NCI-H1417 (cell line): Measurements from ENCODE around the gene CDC7.

Source experiments
- DNase-seq, 3 experiments: peaks; one replicate each; lab custom pipeline; 2025; lab: John Stamatoyannopoulos, UW

Gene CDC7

DNA sequence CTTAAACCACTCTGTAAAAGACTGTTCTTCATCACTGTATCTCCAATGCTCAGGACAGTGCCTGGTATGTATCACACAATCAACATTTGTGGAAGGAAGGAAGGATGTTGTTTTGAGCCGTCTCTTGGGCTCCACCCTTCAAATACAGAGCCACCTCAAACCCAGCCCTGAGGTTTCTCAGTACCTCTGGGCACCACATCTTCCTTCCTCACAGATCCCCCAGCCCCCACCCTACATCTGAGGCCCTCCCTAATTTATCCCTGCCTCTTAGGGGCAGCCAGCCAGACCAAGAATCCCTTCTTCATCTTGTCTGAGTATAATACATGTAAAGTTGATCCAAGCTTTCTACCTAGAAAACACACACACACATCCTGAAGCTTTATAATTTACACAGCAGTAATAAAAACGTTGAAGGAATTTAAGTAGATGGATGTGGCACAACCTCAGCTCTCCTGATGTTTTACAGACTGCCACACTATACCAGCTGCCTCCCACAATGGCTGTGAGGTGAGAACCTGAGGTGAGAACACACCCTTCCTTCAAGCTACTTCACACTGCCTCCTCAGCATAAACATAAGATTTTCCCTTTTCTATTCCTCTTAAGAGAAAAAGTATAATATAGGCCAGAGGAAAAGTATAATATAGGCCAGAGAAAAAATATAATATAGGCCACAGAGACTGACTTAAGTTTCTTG, 48.5 kb downstream of the CDC7 start:
- DNase-seq: no peak

GRCh38 chr1:91550961-91551360, 50.3 kb downstream of the CDC7 start:
- no peak for DNase-seq

- DNase-seq: no peak
Observed at GRCh38 chr1:91552091-91552490, 51.4 kb downstream of the CDC7 start.

- no peak for DNase-seq
Observed at GRCh38 chr1:91552596-91552995, 51.9 kb downstream of the CDC7 start.

DNA sequence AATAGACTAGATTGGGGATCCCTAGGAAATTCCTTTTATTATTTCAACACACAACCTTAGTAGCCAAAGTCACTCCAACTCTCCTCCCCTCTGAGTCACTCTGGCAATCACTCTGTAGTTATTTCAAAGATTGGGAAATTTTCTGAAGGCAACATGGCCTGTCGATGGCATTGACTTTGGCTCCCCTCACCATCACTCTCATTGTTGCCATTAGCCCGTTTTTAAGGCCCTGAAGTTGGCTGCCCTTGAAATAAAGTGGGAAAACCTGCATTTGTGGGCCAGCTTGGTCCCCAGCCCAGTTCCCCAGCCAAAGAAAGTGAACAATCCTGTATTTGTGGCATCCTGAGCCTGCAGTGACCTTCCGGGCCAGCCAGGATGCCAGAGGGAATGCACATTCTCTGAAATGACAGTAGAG, 52.5 kb downstream of the CDC7 start:
- no peak for DNase-seq

DNA sequence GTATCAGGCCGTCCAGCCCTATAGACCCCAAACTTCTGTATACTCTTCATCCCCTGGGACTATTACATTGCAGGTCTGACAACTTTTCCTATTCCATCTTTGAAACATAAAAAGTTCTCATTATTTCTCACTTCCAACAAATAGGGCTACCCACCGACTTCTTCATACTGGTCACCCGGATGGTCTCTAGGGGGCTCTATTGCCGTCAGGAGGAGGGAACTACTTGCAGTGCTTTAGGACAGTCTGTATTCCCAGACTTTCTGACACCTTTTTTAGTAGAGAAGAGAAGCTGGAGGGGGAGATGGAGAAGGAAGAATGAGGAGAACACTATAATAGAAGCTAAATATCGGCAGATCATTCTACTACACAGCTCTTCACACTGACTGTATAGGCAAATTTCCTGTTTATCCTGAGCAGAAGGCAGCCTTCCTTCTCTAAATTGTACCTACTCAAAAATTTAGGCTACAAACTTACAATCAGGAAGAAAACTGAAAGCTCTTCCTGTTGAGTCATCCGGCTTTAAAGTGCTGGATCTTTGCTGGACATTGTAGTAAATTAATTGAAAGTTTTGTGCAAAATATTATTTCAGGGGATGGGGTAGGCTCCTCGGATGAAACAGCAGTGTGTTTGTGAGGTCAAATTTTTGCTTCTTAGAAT, 54.6 kb downstream of the CDC7 start:
- DNase-seq: no peak

- no peak for DNase-seq
Observed at GRCh38 chr1:91555821-91556531, 55.3 kb downstream of the CDC7 start.

DNA sequence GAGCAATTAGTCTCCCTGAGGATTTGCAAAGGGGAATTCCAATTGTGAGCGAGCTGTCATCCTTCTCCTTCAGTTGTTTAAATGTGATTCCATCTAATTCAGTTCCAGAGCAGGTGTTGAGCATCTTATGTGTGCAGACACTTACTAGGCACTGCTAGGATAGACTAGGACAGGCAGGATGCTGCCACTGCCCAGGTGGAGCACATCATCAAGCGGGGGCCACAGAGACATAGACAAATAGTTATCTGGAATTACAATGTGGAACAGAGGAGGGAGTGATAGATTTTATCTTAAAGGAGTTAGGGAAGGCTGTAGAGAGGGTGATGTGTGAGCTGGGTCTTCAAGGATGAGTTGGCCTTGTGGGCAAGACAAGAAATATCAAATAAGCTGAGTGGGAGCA, 55.9 kb downstream of the CDC7 start:
- DNase-seq: no peak

DNA sequence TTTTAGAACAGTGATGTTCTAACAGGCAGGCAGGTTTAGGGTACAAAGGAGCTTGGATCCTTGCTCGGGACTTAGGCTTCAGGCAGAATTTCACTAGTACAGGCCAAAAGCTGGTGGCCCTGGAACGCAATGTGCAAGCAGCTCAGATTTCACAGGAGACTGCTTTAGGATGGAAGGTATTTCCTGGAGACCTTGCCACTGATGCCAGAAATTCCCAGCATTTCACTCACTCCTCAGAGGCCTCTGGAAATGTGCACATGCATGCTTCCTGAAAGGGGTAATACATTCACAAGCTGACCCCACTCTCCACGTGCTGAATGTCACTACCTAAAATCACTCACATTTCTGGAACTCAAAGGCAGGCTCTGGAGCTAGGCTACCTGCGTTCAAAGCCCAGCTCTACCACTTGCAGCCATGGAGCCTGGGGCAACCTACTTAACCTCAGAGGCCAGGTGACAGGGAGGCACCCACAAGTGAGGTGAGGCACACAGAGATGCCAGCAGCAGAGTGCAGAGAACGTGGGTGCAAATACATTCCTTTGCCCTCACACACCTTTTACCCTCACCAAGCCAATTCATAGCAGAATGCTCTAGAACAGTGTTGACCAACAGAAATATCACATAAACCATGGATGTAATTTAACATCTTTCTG, 56.5 kb downstream of the CDC7 start:
- DNase-seq: no peak

- no peak for DNase-seq
Observed at GRCh38 chr1:91557826-91558225, 57.2 kb downstream of the CDC7 start.

DNA sequence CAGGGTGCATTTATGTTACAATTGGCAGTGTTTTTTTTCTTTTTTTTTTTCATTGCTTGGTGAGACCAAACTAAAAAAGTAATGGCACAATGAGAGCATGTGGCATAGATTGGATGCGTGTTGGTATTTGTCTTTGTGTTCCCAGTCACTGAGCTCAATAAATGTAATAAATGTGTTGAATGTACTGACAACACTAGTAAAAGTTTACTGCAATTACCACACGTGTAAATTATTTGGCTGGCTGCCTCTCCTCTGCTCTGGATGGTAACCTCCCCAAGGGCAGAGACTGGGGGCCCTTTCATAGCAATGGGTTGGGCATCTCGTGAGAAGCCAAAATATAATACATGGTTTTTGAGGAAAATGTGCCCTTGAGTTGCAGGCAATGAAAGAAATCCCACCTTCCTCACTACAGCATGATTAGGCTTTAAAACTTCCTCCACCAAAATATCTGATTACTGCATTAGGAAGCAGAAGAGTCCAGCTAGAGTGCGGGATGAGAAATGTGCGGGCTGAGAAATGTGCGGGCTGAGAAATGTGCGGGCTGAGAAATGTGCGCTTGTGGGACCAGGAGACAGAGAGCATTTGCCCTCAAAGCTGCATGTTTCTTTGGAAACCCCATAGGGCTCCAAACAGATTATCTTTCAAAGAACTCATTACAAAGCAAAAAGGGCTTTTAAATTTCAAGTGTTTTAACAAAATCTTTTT, 58.5 kb downstream of the CDC7 start:
- DNase-seq: no peak

DNA sequence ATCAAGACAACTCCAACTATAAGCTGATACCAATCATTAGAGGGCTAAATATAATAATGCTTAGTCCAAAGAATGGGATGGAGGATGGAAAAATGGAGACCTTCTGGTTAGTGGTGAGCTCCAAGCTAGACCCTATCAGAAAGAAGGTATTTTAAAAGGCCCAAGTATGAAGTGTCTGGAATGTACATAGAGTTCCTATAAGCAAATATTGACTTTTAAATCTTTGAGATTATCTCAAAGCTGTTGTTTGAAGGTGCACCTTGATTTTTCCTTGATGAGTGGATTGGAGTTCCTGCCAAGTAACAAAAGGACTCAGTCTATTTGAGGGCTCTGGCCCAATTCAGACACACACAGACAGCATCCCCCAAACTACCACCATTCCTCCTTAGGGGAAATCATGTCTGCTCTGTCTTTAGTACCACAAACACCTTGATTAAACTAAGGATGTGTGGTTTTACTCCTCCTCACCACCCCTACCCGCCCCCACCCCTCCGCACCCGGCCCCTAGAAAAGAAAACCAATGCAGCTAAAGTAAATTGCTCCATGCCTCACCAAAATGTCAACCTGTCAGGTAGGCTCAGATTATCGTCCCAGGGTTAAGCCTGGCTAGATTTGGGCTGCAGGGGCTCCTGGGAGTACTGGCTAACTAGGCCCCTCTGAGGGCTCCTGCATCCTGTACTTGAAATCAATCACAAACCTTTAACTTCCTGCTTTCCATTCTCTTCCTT, 59.4 kb downstream of the CDC7 start:
- no peak for DNase-seq

GRCh38 chr1:91564888-91565701, 64.4 kb downstream of the CDC7 start:
- DNase-seq: no peak

DNA sequence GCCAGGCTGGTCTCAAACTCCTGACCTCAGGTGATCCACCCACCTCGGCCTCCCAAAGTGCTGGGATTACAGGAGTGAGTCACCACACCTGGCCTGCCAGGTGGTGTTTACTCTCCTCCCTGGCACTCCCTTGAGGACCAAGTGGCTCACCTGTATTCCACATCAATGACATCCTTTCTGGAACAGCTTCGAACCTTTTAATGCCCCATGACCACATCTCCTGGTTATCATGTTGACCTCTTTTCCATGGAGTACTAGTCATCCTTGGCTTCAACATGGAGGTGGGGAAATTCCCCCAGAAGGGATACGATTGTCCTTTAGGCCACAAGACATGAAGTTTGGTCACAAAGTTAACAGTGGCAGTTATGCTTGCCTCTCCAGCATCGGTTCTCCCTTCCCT, 66.9 kb downstream of the CDC7 start:
- no peak for DNase-seq

DNA sequence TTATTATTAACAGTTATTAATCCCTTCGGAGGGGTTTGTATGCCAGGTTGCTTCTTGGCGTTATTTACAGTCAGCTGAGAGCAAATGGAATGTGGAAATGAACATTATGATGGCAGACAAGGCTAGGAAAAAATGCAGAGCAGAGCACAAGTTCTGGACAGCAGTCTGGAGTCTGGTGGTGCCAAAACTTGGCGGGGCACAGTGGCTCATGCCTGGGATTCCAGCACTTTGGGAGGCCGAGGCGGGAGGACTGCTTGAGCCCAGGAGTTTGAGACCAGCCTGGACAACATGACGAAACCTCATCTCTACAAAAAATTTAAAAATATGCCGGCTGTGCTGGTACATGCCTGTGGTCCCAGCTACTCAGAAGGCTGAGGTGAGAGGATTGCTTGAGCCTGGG, 67.6 kb downstream of the CDC7 start:
- no peak for DNase-seq

DNA sequence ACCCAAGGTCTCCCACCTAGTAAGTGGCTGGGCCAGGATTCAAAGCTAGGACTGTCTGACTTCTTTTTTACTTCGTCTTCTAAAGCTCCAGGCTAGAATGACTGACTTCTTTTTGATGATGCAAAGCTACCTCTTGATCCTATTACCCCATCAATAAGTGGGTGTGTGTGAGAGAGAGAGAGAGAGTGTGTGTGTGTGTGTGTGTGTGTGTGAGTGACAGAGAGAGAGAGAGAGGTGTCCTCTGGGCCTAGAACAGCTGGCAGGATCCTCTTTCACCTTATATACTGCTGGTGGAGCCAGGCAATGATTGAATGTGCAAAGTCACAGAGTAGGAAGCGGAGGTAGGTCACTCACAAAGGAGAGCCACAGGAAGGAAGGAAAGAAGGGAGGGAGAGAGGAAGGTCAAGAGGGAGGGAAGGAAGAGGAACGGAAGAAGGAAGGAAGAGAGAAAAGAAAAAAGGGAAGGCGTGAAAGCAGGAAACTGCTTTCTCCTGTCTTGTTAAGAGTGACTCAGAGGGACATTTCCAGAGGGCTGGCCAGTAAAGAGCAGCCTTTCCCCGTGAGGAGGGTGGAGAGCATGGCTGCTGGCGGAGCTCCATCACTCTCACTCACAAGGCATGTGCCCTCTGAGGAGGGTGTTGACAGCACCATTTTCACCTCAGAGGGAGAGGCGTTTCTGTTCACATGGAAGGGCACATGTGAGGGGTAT, 68.9 kb downstream of the CDC7 start:
- no peak for DNase-seq

GRCh38 chr1:91570120-91570448, 69.4 kb downstream of the CDC7 start:
- no peak for DNase-seq

DNA sequence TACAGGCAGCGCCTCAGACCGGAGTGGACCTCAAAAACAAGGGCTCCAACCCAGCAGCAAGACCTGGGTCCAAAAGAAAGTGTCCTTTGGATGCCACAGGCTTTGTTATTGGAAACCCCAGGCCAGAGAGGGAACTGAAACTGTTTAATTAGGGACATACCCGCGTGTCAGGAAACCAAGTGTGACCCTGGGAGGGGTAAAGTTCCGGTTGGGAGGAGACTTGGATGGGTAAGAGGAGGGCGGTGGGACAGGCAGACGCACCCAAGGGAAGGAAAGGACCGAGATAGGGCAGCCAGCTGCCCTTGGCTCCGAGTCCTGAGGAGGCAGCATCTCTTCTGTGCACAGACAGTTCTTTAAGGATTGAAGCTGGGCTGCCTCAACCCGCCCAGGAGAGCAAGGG, 71.4 kb downstream of the CDC7 start:
- DNase-seq: no peak
